Nephron progenitor cell (in vitro differentiated cells): ENCODE results near the gene BID.
"Not testable (repeated sequence)": the region's sequence is repeated elsewhere in the genome, so short reads cannot be mapped to it uniquely, and the experiment has no call there.

ENCODE experiments used
- DNase-seq: peaks from one replicate; pipeline ENCODE4 v3.0.0; 2021
- H3K27ac Mint-ChIP-seq: 2 replicates; pipeline ENCODE4 v1.8.0; 2021; ENCODE audit warnings: mild to moderate bottlenecking, moderate library complexity, mixed read lengths
- H3K27me3 Mint-ChIP-seq: 2 replicates; pipeline ENCODE4 v1.8.0; 2021; ENCODE audit warnings: mild to moderate bottlenecking, low read depth, mixed read lengths; ENCODE audit not compliant: poor library complexity
- H3K36me3 Mint-ChIP-seq: 2 replicates; pipeline ENCODE4 v1.8.0; 2021; ENCODE audit warnings: low read depth, mixed read lengths
- H3K4me1 Mint-ChIP-seq: 2 replicates; pipeline ENCODE4 v1.8.0; 2021; ENCODE audit warnings: mixed read lengths
- H3K4me3 Mint-ChIP-seq: 2 replicates; pipeline ENCODE4 v1.8.0; 2021; ENCODE audit warnings: mild to moderate bottlenecking, moderate library complexity, mixed read lengths
- H3K9me3 Mint-ChIP-seq: 2 replicates; pipeline ENCODE4 v1.8.0; 2021; ENCODE audit warnings: mild to moderate bottlenecking, moderate library complexity, mixed read lengths
- TF ChIP-seq, protein P1 (sequence below): fragments of 200-600 bp; sonication (generic); IDR thresholded peaks from 2 replicates; pipeline ENCODE4 v1.5.0; 2021; ENCODE audit warnings: antibody characterized with exemption

Gene BID

DNA sequence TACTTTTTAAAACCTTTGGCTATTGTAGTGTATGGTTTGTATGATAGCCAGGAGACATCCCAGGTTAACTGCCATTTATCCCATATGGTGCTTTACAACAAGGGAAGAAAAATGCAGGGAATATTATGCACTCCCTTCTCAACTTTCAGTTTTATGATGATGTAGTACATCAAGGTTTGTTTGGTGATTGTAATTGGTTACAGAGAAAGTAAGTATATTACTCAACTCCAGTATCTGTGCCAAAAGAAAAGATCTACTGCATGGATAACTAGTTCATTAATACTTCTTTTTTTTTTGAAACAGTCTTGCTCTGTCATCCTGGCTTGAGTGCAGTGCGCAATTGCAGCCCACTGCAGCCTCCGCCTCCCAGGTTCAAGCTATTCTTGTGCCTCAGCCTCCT, 70.5 kb downstream of the BID start:
- peaks cover 39% of the 10 kb centered on the region for H3K36me3 Mint-ChIP-seq
- no peak for DNase-seq
- H3K27ac Mint-ChIP-seq = no peak overlapping the region
- peaks cover 5% of the 10 kb centered on the region for H3K4me1 Mint-ChIP-seq
- H3K9me3 Mint-ChIP-seq = no peaks in the 10 kb centered on the region
- H3K27me3 Mint-ChIP-seq = no peaks in the 10 kb centered on the region
- H3K4me3 Mint-ChIP-seq = no peak overlapping the region
- TF ChIP-seq, protein P1, sequence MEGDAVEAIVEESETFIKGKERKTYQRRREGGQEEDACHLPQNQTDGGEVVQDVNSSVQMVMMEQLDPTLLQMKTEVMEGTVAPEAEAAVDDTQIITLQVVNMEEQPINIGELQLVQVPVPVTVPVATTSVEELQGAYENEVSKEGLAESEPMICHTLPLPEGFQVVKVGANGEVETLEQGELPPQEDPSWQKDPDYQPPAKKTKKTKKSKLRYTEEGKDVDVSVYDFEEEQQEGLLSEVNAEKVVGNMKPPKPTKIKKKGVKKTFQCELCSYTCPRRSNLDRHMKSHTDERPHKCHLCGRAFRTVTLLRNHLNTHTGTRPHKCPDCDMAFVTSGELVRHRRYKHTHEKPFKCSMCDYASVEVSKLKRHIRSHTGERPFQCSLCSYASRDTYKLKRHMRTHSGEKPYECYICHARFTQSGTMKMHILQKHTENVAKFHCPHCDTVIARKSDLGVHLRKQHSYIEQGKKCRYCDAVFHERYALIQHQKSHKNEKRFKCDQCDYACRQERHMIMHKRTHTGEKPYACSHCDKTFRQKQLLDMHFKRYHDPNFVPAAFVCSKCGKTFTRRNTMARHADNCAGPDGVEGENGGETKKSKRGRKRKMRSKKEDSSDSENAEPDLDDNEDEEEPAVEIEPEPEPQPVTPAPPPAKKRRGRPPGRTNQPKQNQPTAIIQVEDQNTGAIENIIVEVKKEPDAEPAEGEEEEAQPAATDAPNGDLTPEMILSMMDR = no peak

DNA sequence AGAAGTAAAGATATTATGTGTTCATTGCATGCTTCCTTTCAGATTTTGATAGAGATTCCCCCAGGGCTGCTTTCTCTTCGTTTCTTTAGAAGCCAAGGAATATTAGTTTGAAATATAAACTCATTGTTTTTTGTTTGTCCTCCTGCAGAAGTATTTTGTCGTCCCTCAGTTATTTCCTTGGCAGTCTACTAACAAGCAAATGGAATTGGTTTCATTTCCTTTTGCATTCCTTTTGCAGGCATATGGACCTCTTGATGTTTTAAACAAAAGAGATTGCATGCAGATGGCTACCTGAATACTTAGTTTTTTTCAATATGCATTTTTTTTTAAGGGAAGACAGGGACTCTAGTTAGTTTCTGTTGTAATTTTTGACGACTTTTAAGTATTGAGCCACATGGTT, 73.5 kb downstream of the BID start:
- no peaks in the 10 kb centered on the region for H3K4me1 Mint-ChIP-seq
- no peaks in the 10 kb centered on the region for H3K9me3 Mint-ChIP-seq
- H3K4me3 Mint-ChIP-seq = no peak overlapping the region
- H3K27ac Mint-ChIP-seq = no peak overlapping the region
- H3K36me3 Mint-ChIP-seq = peaks cover 39% of the 10 kb centered on the region
- no peak for DNase-seq
- TF ChIP-seq, protein P1 = no peak
- no peaks in the 10 kb centered on the region for H3K27me3 Mint-ChIP-seq

DNA sequence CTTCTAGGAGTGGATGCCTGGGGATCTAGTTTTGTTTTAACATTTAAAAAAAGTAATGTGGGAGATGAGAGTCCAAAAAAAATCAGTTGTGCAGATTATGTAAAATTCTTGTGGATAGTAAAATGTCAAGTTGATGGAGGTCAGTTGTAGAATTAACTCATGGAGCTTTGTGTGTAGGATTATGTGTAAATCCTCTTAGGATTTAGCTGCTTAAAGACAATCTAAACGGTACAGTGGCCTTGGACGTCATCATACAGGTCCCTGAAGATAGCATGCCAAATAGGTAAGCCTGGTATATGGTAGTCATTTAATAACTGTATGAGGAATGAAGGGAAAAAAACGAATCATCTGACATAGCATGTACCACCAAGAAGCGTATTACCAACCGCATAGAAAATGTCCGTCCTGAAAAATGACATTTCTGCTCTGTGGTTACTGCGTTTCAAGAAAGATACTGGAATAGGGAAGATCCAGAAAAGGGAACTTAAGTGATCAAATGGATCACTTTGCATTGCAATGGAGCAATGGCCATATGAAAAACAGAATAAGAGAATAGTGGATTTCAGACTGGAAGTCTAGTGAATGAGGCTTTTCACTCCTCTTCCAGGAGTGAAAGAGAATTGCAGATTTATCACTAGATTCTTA, 74.5 kb downstream of the BID start:
- Mint-ChIP-seq H3K27ac (peak overlapping the region; percentile 14), H3K4me3 (no peak overlapping the region), H3K9me3 (no peaks in the 10 kb centered on the region), H3K4me1 (no peaks in the 10 kb centered on the region), H3K27me3 (peaks cover 3% of the 10 kb centered on the region), H3K36me3 (peaks cover 35% of the 10 kb centered on the region)
- no peak for DNase-seq
- TF ChIP-seq, protein P1 = no peak

DNA sequence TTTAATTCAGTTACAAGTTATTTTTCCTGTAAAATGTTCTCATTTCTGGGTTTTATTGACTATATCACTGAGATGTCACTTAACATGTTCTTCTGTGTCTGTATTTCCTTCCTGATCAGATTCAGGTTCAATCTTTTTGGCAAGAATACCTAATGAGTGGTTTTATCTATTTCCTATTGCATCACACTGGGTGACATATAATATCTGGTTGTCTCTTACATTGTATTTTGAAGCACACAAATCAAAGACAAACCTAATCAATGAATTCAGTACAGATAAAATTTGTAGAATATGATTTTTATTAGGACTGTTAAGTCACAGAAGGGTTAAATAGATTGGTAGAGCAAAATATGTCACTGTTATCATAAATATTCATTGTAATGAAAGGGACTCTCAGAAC, 75.3 kb downstream of the BID start:
- H3K4me3 Mint-ChIP-seq = no peak overlapping the region
- peak overlapping the region; percentile 76 for H3K27ac Mint-ChIP-seq
- DNase-seq = no peak
- no peaks in the 10 kb centered on the region for H3K9me3 Mint-ChIP-seq
- TF ChIP-seq, protein P1 = no peak
- H3K27me3 Mint-ChIP-seq = peaks cover 3% of the 10 kb centered on the region
- no peaks in the 10 kb centered on the region for H3K4me1 Mint-ChIP-seq
- H3K36me3 Mint-ChIP-seq = peaks cover 31% of the 10 kb centered on the region

DNA sequence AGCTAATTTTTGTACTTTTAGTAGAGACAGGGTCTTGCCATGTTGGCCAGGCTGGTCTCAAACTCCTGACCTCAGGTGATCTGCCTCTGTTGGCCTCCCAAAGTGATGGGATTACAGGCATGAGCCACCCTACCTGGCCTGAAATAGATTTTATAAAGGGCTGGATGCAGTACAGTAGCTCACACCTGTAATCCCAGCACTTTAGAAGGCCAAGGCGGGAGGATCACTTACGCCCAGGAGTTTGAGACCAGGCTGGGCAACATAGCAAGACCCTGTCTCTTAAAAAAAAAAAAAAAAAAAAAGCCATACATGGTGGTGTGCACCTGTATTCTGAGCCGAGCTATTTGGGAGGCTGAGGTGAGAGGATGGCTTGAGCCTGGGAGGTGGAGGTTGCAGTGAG, 76.0 kb downstream of the BID start:
- not testable (repeated sequence) for H3K9me3 Mint-ChIP-seq, H3K4me3 Mint-ChIP-seq, DNase-seq, H3K4me1 Mint-ChIP-seq, H3K27me3 Mint-ChIP-seq, H3K27ac Mint-ChIP-seq
- peaks cover 24% of the 10 kb centered on the region for H3K36me3 Mint-ChIP-seq

DNA sequence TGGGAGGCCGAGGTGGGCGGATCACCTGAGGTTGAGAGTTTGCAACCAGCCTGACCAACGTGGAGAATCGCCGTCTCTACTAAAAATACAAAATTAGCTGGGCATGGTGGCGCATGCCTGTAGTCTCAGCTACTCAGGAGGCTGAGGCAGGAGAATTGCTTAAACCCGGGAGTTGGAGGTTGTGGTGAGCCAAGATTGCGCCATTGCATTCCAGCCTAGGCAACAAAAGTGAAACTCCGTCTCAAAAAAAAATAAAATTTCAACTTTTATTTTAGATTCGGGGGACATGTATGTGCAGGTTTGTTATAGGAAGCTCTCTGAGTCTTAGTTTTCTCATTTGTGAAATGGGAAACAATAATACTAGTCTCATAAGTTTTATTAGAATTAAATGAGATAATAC, 77.1 kb downstream of the BID start:
- not testable (repeated sequence) for H3K27me3 Mint-ChIP-seq, H3K27ac Mint-ChIP-seq, H3K9me3 Mint-ChIP-seq, DNase-seq, H3K4me1 Mint-ChIP-seq, H3K4me3 Mint-ChIP-seq
- H3K36me3 Mint-ChIP-seq = peaks cover 20% of the 10 kb centered on the region

DNA sequence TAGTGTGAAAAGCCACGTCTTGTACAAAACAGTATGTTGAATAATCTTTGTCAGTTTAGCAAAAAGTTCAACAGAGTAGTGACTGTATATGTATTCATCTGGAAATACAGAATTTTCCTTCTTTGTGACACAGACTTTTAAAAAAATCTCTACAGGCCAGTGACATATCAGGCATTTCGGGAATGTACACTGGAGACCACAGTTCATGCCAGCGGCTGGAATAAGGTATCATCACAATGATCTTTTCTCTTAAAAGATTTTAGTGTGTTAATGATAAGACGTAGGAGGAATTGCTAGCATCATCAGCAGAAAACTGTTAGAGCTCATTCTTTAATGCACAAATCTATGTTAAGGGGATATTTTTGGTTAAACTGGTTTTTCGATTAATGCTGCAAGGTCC, 78.3 kb downstream of the BID start:
- DNase-seq = no peak
- Mint-ChIP-seq H3K4me1 (no peaks in the 10 kb centered on the region), H3K9me3 (no peaks in the 10 kb centered on the region), H3K36me3 (peaks cover 23% of the 10 kb centered on the region), H3K27me3 (peaks cover 3% of the 10 kb centered on the region), H3K4me3 (no peak overlapping the region), H3K27ac (no peak overlapping the region)
- TF ChIP-seq, protein P1 = no peak
